Peyer's patch (tissue), 4 donors: ENCODE data around the gene IMPACT.

ENCODE experiments used
- POLR2A ChIP-seq, 2 donors: fragments of 450-650 bp; IDR thresholded peaks; one replicate each; pipeline ENCODE4 v1.5.1; 2017; ENCODE audit warnings: antibody characterized with exemption in 2 of 2, mild to moderate bottlenecking in 2 of 2, moderate library complexity in 2 of 2
- TF ChIP-seq, protein P1 (sequence below), 6 experiments: fragments of 450-650 bp in 4 of 6; fragments of 200-600 bp in 2 of 6; sonication (generic) in 1 of 6; IDR thresholded peaks; one replicate each; pipeline ENCODE4 v1.5.1; 2017 to 2019; ENCODE audit warnings: antibody characterized with exemption in 6 of 6, mild to moderate bottlenecking in 3 of 6, moderate library complexity in 1 of 6

DNA sequence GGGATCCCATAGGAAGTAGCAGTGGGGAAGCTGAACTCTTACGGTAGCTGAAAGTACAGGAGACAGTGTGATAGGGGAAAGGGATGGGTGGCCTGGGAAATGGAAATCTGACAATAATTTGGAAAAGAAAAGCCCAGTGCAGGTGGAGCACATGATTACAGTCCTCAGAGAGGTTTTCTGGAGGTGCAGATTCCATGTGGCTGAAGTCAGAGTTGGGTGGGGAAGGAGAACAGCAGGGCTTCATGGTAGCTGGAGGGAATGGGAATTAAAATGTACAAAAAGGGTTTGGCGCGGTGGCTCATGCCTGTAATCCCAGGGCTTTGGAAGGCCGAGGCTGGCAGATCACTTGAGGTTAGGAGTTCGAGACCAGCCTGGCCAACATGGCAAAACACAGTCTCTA is 46.1 kb downstream of the IMPACT start:
- TF ChIP-seq, protein P1, sequence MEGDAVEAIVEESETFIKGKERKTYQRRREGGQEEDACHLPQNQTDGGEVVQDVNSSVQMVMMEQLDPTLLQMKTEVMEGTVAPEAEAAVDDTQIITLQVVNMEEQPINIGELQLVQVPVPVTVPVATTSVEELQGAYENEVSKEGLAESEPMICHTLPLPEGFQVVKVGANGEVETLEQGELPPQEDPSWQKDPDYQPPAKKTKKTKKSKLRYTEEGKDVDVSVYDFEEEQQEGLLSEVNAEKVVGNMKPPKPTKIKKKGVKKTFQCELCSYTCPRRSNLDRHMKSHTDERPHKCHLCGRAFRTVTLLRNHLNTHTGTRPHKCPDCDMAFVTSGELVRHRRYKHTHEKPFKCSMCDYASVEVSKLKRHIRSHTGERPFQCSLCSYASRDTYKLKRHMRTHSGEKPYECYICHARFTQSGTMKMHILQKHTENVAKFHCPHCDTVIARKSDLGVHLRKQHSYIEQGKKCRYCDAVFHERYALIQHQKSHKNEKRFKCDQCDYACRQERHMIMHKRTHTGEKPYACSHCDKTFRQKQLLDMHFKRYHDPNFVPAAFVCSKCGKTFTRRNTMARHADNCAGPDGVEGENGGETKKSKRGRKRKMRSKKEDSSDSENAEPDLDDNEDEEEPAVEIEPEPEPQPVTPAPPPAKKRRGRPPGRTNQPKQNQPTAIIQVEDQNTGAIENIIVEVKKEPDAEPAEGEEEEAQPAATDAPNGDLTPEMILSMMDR (IDR thresholded peaks at IDR 0.05), result no peak
- TF ChIP-seq POLR2A (IDR thresholded peaks at IDR 0.05), result no peak
